Measurements from ENCODE around the gene BCLAF1.

Gene BCLAF1

GRCh38 chr6:136212608-136213007 lies 77.0 kb downstream of the BCLAF1 start:
- Histone ChIP-seq H3K27ac (no peak overlapping the region), H3K36me3 (no peaks in the 10 kb centered on the region), H3K4me3 (ENCODE audit: low read depth, low read length) (no peak overlapping the region), H3K9me3 (ENCODE audit: severe bottlenecking) (no peaks in the 10 kb centered on the region), H3K27me3 (ENCODE audit: insufficient read depth, low read depth, severe bottlenecking) (no peaks in the 10 kb centered on the region)
- TF ChIP-seq CTCF (IDR thresholded peaks at IDR 0.05; ENCODE audit: low read depth, low read length): no peak
- no peak for DNase-seq

GRCh38 chr6:136210398-136211165 lies 79.1 kb downstream of the BCLAF1 start:
- no peak for TF ChIP-seq CTCF (IDR thresholded peaks at IDR 0.05; ENCODE audit: low read depth, low read length)
- Histone ChIP-seq H3K9me3 (ENCODE audit: severe bottlenecking) (no peaks in the 10 kb centered on the region), H3K27ac (no peak overlapping the region), H3K4me3 (ENCODE audit: low read depth, low read length) (no peak overlapping the region), H3K36me3 (no peaks in the 10 kb centered on the region), H3K27me3 (ENCODE audit: insufficient read depth, low read depth, severe bottlenecking) (no peaks in the 10 kb centered on the region)
- no peak for DNase-seq

- no peak for TF ChIP-seq CTCF (IDR thresholded peaks at IDR 0.05; ENCODE audit: low read depth, low read length)
- DNase-seq: no peak
- H3K27ac ChIP-seq: no peak overlapping the region
- no peaks in the 10 kb centered on the region for H3K9me3 ChIP-seq (ENCODE audit: severe bottlenecking)
- H3K36me3 ChIP-seq: no peaks in the 10 kb centered on the region
- H3K4me3 ChIP-seq (ENCODE audit: low read depth, low read length): no peak overlapping the region
- no peaks in the 10 kb centered on the region for H3K27me3 ChIP-seq (ENCODE audit: insufficient read depth, low read depth, severe bottlenecking)
Observed at GRCh38 chr6:136209496-136209895, 80.2 kb downstream of the BCLAF1 start.

GRCh38 chr6:136208783-136209182 lies 80.9 kb downstream of the BCLAF1 start:
- DNase-seq: no peak
- Histone ChIP-seq H3K4me3 (ENCODE audit: low read depth, low read length) (no peak overlapping the region), H3K27ac (no peak overlapping the region), H3K9me3 (ENCODE audit: severe bottlenecking) (no peaks in the 10 kb centered on the region), H3K27me3 (ENCODE audit: insufficient read depth, low read depth, severe bottlenecking) (no peaks in the 10 kb centered on the region), H3K36me3 (no peaks in the 10 kb centered on the region)
- TF ChIP-seq CTCF (IDR thresholded peaks at IDR 0.05; ENCODE audit: low read depth, low read length): no peak
